ENCODE measurements around the gene TLR10.

DNA sequence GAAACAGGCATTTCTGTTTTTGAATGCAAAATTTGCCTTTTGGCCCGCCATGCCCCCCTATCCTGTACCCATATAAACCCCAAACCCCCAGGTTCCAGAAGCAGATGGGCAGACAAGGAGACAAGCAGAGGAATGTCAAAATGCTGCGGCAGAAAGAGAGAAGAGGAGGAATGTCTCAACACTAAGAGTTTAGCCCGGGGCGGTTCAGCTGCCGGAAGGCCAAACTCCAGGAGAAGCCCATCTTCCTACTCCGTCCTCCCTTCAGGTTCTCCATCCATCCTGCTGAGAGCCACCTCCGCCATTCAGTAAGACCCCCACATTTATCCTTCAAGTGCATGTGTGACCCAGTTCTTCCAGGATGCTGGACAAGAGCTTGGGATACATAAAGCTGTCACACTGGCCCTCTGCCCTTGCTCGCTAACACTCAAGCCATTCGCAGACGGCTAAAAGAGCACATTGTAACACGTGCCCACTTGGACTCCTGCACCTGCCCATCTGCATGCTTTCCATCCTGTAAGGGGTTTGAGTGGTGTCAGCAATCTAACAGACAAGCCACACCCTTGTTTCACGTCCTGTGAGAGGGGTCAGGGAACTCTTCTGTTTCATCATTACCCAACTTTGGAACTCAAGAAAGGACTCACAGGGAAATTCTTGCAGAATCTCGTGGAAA, 31.3 kb downstream of the TLR10 start:
- TF ChIP-seq, protein P1, sequence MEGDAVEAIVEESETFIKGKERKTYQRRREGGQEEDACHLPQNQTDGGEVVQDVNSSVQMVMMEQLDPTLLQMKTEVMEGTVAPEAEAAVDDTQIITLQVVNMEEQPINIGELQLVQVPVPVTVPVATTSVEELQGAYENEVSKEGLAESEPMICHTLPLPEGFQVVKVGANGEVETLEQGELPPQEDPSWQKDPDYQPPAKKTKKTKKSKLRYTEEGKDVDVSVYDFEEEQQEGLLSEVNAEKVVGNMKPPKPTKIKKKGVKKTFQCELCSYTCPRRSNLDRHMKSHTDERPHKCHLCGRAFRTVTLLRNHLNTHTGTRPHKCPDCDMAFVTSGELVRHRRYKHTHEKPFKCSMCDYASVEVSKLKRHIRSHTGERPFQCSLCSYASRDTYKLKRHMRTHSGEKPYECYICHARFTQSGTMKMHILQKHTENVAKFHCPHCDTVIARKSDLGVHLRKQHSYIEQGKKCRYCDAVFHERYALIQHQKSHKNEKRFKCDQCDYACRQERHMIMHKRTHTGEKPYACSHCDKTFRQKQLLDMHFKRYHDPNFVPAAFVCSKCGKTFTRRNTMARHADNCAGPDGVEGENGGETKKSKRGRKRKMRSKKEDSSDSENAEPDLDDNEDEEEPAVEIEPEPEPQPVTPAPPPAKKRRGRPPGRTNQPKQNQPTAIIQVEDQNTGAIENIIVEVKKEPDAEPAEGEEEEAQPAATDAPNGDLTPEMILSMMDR (IDR thresholded peaks at IDR 0.05; ENCODE audit: low read length) = no peak
- no peak for TF ChIP-seq EZH2 (optimal IDR thresholded peaks at IDR 0.05; ENCODE audit: low read depth, low read length)
